ENCODE measurements around the gene TPSG1.
"Not testable (repeated sequence)": the region's sequence is repeated elsewhere in the genome, so short reads cannot be mapped to it uniquely, and the experiment has no call there.

TPSG1 gene

DNA sequence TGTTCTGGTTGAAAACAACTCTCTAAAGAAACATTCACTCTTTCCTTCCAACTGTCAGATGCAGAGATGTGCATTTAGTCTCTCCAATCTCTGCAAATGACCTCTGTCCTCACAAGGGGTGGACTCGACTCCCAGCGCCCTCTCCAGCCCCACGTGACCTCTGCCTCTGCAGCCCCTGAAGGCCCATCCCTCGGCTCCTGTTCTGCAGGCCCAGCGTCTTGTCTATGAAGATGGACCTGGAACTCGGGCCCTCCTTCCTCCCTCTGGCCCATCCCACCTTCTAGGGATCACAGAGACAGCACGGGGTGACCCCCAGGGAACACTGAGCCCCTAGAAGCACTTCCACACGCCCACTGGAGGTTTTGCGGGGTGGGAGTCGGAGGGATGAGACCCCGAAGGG is 18.3 kb upstream of the TPSG1 start:
- H3K9me3 ChIP-seq (ENCODE audit: control insufficient read depth in 2 of 2, low read length in 2 of 2); H3K36me3 ChIP-seq (ENCODE audit: control insufficient read depth in 2 of 2, insufficient read depth in 2 of 2, low read length in 2 of 2); H3K4me3 ChIP-seq (ENCODE audit: low read length in 2 of 2); H3K9ac ChIP-seq (ENCODE audit: low read length in 2 of 2); H3K27ac ChIP-seq (ENCODE audit: low read length); H3K4me1 ChIP-seq (ENCODE audit: control insufficient read depth, insufficient read depth, low read length): not testable (repeated sequence)
- peaks cover 0 to 11% of the 10 kb centered on the region in 2 donors for H3K27me3 ChIP-seq (ENCODE audit: control insufficient read depth in 1 of 2, insufficient read depth in 2 of 2, low read length in 2 of 2)

- H3K9ac ChIP-seq (ENCODE audit: low read length in 2 of 2); H3K4me3 ChIP-seq (ENCODE audit: low read length in 2 of 2); H3K36me3 ChIP-seq (ENCODE audit: control insufficient read depth in 2 of 2, insufficient read depth in 2 of 2, low read length in 2 of 2); H3K9me3 ChIP-seq (ENCODE audit: control insufficient read depth in 2 of 2, low read length in 2 of 2); H3K27ac ChIP-seq (ENCODE audit: low read length); H3K4me1 ChIP-seq (ENCODE audit: control insufficient read depth, insufficient read depth, low read length): not testable (repeated sequence)
- peaks cover 0 to 13% of the 10 kb centered on the region in 2 donors for H3K27me3 ChIP-seq (ENCODE audit: control insufficient read depth in 1 of 2, insufficient read depth in 2 of 2, low read length in 2 of 2)
Measured at GRCh38 chr16:1241081-1241480, 16.0 kb upstream of the TPSG1 start.

- H3K36me3 ChIP-seq (ENCODE audit: control insufficient read depth in 2 of 2, insufficient read depth in 2 of 2, low read length in 2 of 2); H3K27ac ChIP-seq (ENCODE audit: low read length); H3K9ac ChIP-seq (ENCODE audit: low read length in 2 of 2); H3K4me3 ChIP-seq (ENCODE audit: low read length in 2 of 2); H3K9me3 ChIP-seq (ENCODE audit: control insufficient read depth in 2 of 2, low read length in 2 of 2); H3K4me1 ChIP-seq (ENCODE audit: control insufficient read depth, insufficient read depth, low read length): not testable (repeated sequence)
- H3K27me3 ChIP-seq (ENCODE audit: control insufficient read depth in 1 of 2, insufficient read depth in 2 of 2, low read length in 2 of 2): peaks cover 0 to 10% of the 10 kb centered on the region in 2 donors
Measured at GRCh38 chr16:1240436-1240835, 15.4 kb upstream of the TPSG1 start, which contains the start of gene TPSAB1. Gene TPSAB1 (plus strand): TSS chr16:1240705. CDS start chr16:1240939, 234 bp downstream.

- H3K36me3 ChIP-seq (ENCODE audit: control insufficient read depth in 2 of 2, insufficient read depth in 2 of 2, low read length in 2 of 2); H3K27me3 ChIP-seq (ENCODE audit: control insufficient read depth in 1 of 2, insufficient read depth in 2 of 2, low read length in 2 of 2); H3K4me1 ChIP-seq (ENCODE audit: control insufficient read depth, insufficient read depth, low read length); H3K9me3 ChIP-seq (ENCODE audit: control insufficient read depth in 2 of 2, low read length in 2 of 2); H3K9ac ChIP-seq (ENCODE audit: low read length in 2 of 2); H3K27ac ChIP-seq (ENCODE audit: low read length); H3K4me3 ChIP-seq (ENCODE audit: low read length in 2 of 2): not testable (repeated sequence)
Measured at GRCh38 chr16:1239575-1239974, 14.5 kb upstream of the TPSG1 start.

GRCh38 chr16:1238909-1239308 is 13.8 kb upstream of the TPSG1 start:
- H3K9me3 ChIP-seq (ENCODE audit: control insufficient read depth in 2 of 2, low read length in 2 of 2); H3K4me1 ChIP-seq (ENCODE audit: control insufficient read depth, insufficient read depth, low read length); H3K4me3 ChIP-seq (ENCODE audit: low read length in 2 of 2); H3K9ac ChIP-seq (ENCODE audit: low read length in 2 of 2); H3K27me3 ChIP-seq (ENCODE audit: control insufficient read depth in 1 of 2, insufficient read depth in 2 of 2, low read length in 2 of 2); H3K27ac ChIP-seq (ENCODE audit: low read length); H3K36me3 ChIP-seq (ENCODE audit: control insufficient read depth in 2 of 2, insufficient read depth in 2 of 2, low read length in 2 of 2): not testable (repeated sequence)

GRCh38 chr16:1237990-1238389 is 12.9 kb upstream of the TPSG1 start:
- H3K36me3 ChIP-seq (ENCODE audit: control insufficient read depth in 2 of 2, insufficient read depth in 2 of 2, low read length in 2 of 2): no peaks in the 10 kb centered on the region
- no peaks in the 10 kb centered on the region for H3K4me1 ChIP-seq (ENCODE audit: control insufficient read depth, insufficient read depth, low read length)
- H3K4me3 ChIP-seq (ENCODE audit: low read length in 2 of 2): no peak overlapping the region
- H3K9ac ChIP-seq (ENCODE audit: low read length in 2 of 2): no peak overlapping the region
- no peaks in the 10 kb centered on the region for H3K9me3 ChIP-seq (ENCODE audit: control insufficient read depth in 2 of 2, low read length in 2 of 2)
- H3K27ac ChIP-seq (ENCODE audit: low read length): no peak overlapping the region
- peaks cover 0 to 5% of the 10 kb centered on the region in 2 donors for H3K27me3 ChIP-seq (ENCODE audit: control insufficient read depth in 1 of 2, insufficient read depth in 2 of 2, low read length in 2 of 2)

DNA sequence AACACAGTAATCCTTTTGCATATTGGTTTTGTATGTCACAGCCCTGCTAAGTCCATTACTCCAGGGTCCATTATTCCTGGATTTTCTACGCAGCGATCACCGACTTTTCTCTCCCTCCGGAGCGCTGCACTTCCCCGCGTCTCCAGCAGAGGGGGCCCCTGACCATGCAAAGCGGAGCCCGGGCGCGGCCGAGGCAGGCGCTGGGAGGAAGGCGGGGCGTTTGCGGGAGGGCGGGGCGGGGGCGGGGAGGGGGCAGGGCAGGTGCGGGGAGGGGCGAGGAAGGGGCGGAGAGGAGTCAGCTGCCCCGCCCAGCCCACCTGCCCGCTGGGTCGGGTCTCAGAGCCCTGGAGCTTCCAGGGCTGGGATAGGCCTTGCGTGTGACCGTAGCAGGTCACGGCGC is 11.6 kb upstream of the TPSG1 start:
- not testable (repeated sequence) for H3K4me3 ChIP-seq (ENCODE audit: low read length in 2 of 2); H3K9ac ChIP-seq (ENCODE audit: low read length in 2 of 2); H3K36me3 ChIP-seq (ENCODE audit: control insufficient read depth in 2 of 2, insufficient read depth in 2 of 2, low read length in 2 of 2); H3K27me3 ChIP-seq (ENCODE audit: control insufficient read depth in 1 of 2, insufficient read depth in 2 of 2, low read length in 2 of 2); H3K9me3 ChIP-seq (ENCODE audit: control insufficient read depth in 2 of 2, low read length in 2 of 2); H3K27ac ChIP-seq (ENCODE audit: low read length); H3K4me1 ChIP-seq (ENCODE audit: control insufficient read depth, insufficient read depth, low read length)

GRCh38 chr16:1232049-1232748 is 7.1 kb upstream of the TPSG1 start:
- not testable (repeated sequence) for H3K9ac ChIP-seq (ENCODE audit: low read length in 2 of 2); H3K27me3 ChIP-seq (ENCODE audit: control insufficient read depth in 1 of 2, insufficient read depth in 2 of 2, low read length in 2 of 2); H3K27ac ChIP-seq (ENCODE audit: low read length); H3K36me3 ChIP-seq (ENCODE audit: control insufficient read depth in 2 of 2, insufficient read depth in 2 of 2, low read length in 2 of 2); H3K4me1 ChIP-seq (ENCODE audit: control insufficient read depth, insufficient read depth, low read length); H3K4me3 ChIP-seq (ENCODE audit: low read length in 2 of 2); H3K9me3 ChIP-seq (ENCODE audit: control insufficient read depth in 2 of 2, low read length in 2 of 2)

- not testable (repeated sequence) for H3K27ac ChIP-seq (ENCODE audit: low read length); H3K4me1 ChIP-seq (ENCODE audit: control insufficient read depth, insufficient read depth, low read length)
Measured at GRCh38 chr16:1231301-1231700, 6.2 kb upstream of the TPSG1 start.

GRCh38 chr16:1230471-1231212 is 5.6 kb upstream of the TPSG1 start:
- not testable (repeated sequence) for H3K36me3 ChIP-seq (ENCODE audit: control insufficient read depth in 2 of 2, insufficient read depth in 2 of 2, low read length in 2 of 2)

More at GRCh38 chr16:1231301-1231700, 6.2 kb upstream of the TPSG1 start:
- H3K9me3 ChIP-seq (ENCODE audit: control insufficient read depth in 2 of 2, low read length in 2 of 2); H3K27me3 ChIP-seq (ENCODE audit: control insufficient read depth in 1 of 2, insufficient read depth in 2 of 2, low read length in 2 of 2); H3K36me3 ChIP-seq (ENCODE audit: control insufficient read depth in 2 of 2, insufficient read depth in 2 of 2, low read length in 2 of 2); H3K4me3 ChIP-seq (ENCODE audit: low read length in 2 of 2); H3K9ac ChIP-seq (ENCODE audit: low read length in 2 of 2): not testable (repeated sequence)

DNA sequence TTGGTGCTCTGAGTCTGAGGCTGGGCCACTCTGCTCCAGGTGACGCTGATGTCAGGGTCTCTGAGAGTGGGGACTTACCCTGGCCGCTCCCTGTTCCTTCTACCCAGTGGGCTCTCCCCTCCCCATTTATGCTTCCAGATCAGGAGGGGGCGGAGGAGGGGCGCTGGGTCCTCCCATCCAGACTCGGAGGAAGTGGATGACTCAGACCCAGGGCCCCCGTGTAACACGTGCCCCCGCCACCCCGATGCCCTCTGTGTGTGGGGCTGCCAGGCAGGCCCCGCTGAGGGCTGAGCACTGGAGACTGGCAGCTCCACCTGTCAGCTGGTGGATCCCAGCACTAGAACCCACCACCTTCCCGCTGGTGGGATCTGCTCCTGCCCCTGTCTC is 5.0 kb upstream of the TPSG1 start, which contains the start of gene TPSB2:
TPSB2 (minus strand) TSS at position 101 of the 387 bp plus-strand sequence. CDS start 233 bp downstream, outside the sequence.
- H3K27me3 ChIP-seq (ENCODE audit: control insufficient read depth in 1 of 2, insufficient read depth in 2 of 2, low read length in 2 of 2); H3K9ac ChIP-seq (ENCODE audit: low read length in 2 of 2); H3K9me3 ChIP-seq (ENCODE audit: control insufficient read depth in 2 of 2, low read length in 2 of 2); H3K4me3 ChIP-seq (ENCODE audit: low read length in 2 of 2); H3K27ac ChIP-seq (ENCODE audit: low read length); H3K36me3 ChIP-seq (ENCODE audit: control insufficient read depth in 2 of 2, insufficient read depth in 2 of 2, low read length in 2 of 2): not testable (repeated sequence)
- H3K4me1 ChIP-seq (ENCODE audit: control insufficient read depth, insufficient read depth, low read length): peaks cover 17% of the 10 kb centered on the region

More at GRCh38 chr16:1230471-1231212, 5.6 kb upstream of the TPSG1 start:
- not testable (repeated sequence) for H3K9me3 ChIP-seq (ENCODE audit: control insufficient read depth in 2 of 2, low read length in 2 of 2); H3K27ac ChIP-seq (ENCODE audit: low read length); H3K9ac ChIP-seq (ENCODE audit: low read length in 2 of 2); H3K27me3 ChIP-seq (ENCODE audit: control insufficient read depth in 1 of 2, insufficient read depth in 2 of 2, low read length in 2 of 2); H3K4me3 ChIP-seq (ENCODE audit: low read length in 2 of 2)
- H3K4me1 ChIP-seq (ENCODE audit: control insufficient read depth, insufficient read depth, low read length): peaks cover 12% of the 10 kb centered on the region

All from stomach smooth muscle (tissue), 2 donors.